ENCODE measurements around the gene SCAMP4. TPM values are rescaled to one million over a fixed set of nuclear protein-coding genes. Genes with fewer than 3 reads are reported as not detected.

SCAMP4 gene
- total RNA-seq, 2 experiments from 2014 or later, result 21.3 to 49.9 TPM

DNA sequence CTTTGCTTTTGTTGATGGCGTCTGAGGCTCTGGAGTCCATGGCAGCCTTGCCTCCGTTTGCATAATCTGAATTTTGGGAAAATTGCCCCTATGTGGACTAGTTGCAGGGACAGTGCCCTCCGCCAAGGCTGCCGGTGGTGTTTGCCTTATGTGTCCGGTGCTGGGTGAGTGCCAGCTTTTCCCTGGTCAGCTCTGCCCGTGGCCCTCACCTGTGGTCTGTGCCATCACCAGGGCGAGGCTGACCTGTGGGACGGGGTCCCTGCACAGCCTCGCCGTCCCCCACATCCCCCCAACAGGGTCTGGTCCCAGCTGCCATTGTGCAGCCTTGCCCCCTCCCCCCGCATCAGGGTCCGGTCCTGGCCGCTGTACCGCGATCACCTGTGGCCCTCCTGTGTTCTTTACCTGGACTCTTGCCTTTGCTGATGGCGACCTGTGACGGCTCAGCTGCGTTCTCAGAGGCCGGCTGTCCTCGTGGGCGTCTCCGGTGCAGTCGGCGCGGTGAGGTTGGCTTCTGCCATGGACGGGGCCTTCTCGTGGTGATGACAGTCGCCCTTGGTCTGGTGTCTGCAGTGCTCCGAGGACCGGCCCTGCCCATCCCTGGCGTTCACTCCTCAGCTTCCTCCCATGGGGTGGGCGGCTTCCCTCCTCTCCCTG, 48.4 kb downstream of the SCAMP4 start:
- Histone ChIP-seq H3K9me3 (ENCODE audit: low read length) (no peaks in the 10 kb centered on the region), H3K4me2 (ENCODE audit: low read length) (no peak overlapping the region), H3K4me3 (ENCODE audit: low read depth, low read length, poor library complexity, severe bottlenecking) (no peak overlapping the region), H3K9me2 (ENCODE audit: insufficient read depth, low read length) (no peaks in the 10 kb centered on the region), H3K36me3 (ENCODE audit: insufficient read depth, low read length) (peaks cover 35% of the 10 kb centered on the region), H3K79me2 (ENCODE audit: insufficient read depth, low read depth, low read length) (peaks cover 18% of the 10 kb centered on the region; the same call in 1 of the 2 replicates), H4K20me1 (ENCODE audit: insufficient read depth, low read length) (no peaks in the 10 kb centered on the region), H3K4me1 (ENCODE audit: insufficient read depth, low read length, poor library complexity, severe bottlenecking) (no peaks in the 10 kb centered on the region), H2AFZ (ENCODE audit: low read length) (no peak overlapping the region), H3K27ac (ENCODE audit: low read depth, low read length, poor library complexity, severe bottlenecking) (no peak overlapping the region)
- DNase-seq (ENCODE audit: low spot score), result no peak
- BruUV-seq (replicated peaks), result no TSS peak
- ChIA-PET POLR2A (no interaction called here), CTCF (ENCODE audit: unreplicated experiment) (no interaction called here)
- no peak for TF ChIP-seq EZH2phosphoT487 (IDR thresholded peaks at IDR 0.05; ENCODE audit: borderline replicate concordance, low read depth, low read length)
- TF ChIP-seq, protein P1, sequence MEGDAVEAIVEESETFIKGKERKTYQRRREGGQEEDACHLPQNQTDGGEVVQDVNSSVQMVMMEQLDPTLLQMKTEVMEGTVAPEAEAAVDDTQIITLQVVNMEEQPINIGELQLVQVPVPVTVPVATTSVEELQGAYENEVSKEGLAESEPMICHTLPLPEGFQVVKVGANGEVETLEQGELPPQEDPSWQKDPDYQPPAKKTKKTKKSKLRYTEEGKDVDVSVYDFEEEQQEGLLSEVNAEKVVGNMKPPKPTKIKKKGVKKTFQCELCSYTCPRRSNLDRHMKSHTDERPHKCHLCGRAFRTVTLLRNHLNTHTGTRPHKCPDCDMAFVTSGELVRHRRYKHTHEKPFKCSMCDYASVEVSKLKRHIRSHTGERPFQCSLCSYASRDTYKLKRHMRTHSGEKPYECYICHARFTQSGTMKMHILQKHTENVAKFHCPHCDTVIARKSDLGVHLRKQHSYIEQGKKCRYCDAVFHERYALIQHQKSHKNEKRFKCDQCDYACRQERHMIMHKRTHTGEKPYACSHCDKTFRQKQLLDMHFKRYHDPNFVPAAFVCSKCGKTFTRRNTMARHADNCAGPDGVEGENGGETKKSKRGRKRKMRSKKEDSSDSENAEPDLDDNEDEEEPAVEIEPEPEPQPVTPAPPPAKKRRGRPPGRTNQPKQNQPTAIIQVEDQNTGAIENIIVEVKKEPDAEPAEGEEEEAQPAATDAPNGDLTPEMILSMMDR (conservative IDR thresholded peaks at IDR 0.05; ENCODE audit: low read length), result no peak
- intact Hi-C loops (cut with micrococcal nuclease; ENCODE audit: unreplicated experiment), result no loop called here

DNA sequence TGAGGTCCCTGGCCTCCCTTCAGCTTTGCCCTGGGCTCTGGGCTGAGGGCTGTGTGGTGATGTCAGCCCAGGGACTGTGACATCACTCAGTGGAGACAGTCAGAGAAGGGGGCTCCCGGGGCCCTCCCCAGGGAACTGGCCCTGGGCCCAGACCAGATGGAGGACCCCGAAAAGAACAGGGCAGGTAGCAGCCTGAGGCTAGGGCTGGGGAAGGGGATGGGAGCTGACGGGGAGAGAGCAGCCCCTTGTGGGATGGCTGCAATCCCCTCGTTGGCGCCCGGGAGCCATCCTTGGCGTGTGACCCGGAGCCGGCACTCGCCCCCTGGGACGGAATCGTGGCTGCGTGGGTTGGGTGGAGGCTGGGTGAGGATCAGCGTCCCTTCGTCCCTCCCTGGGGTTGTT, 49.3 kb downstream of the SCAMP4 start:
- Histone ChIP-seq H3K4me2 (ENCODE audit: low read length) (no peak overlapping the region), H3K9me3 (ENCODE audit: low read length) (no peaks in the 10 kb centered on the region), H3K27ac (ENCODE audit: low read depth, low read length, poor library complexity, severe bottlenecking) (no peak overlapping the region), H3K4me3 (ENCODE audit: low read depth, low read length, poor library complexity, severe bottlenecking) (no peak overlapping the region), H3K9me2 (ENCODE audit: insufficient read depth, low read length) (no peaks in the 10 kb centered on the region), H3K36me3 (ENCODE audit: insufficient read depth, low read length) (peaks cover 29% of the 10 kb centered on the region), H3K4me1 (ENCODE audit: insufficient read depth, low read length, poor library complexity, severe bottlenecking) (no peaks in the 10 kb centered on the region), H4K20me1 (ENCODE audit: insufficient read depth, low read length) (no peaks in the 10 kb centered on the region), H3K79me2 (ENCODE audit: insufficient read depth, low read depth, low read length) (peaks cover 16% of the 10 kb centered on the region; the same call in 1 of the 2 replicates), H2AFZ (ENCODE audit: low read length) (no peak overlapping the region)
- no TSS peak for BruUV-seq (replicated peaks)
- intact Hi-C loops (cut with micrococcal nuclease; ENCODE audit: unreplicated experiment), result no loop called here
- no peak for DNase-seq (ENCODE audit: low spot score)
- TF ChIP-seq, protein P1 (conservative IDR thresholded peaks at IDR 0.05; ENCODE audit: low read length), result no peak
- TF ChIP-seq EZH2phosphoT487 (IDR thresholded peaks at IDR 0.05; ENCODE audit: borderline replicate concordance, low read depth, low read length), result no peak
- CTCF ChIA-PET (ENCODE audit: unreplicated experiment), result no interaction called here
- POLR2A ChIA-PET, result no interaction called here

Measured in OCI-LY7 (cell line).